ENCODE data around the gene SPANXD.

Gene SPANXD

GRCh38 chrX:141714680-141715079, 16.1 kb upstream of the SPANXD start:
- Mint-ChIP-seq H3K27me3 (ENCODE audit: low read depth) (no peaks in the 10 kb centered on the region), H3K27ac (no peak overlapping the region)
- TF ChIP-seq CTCF (IDR thresholded peaks at IDR 0.05; ENCODE audit: unreplicated experiment in 3 of 3): no peak

GRCh38 chrX:141701072-141701471, 2.5 kb upstream of the SPANXD start:
- Mint-ChIP-seq H3K9me3 (no peaks in the 10 kb centered on the region), H3K27ac (no peak overlapping the region), H3K4me3 (no peak overlapping the region), H3K4me1 (no peaks in the 10 kb centered on the region), H3K36me3 (ENCODE audit: low read depth) (no peaks in the 10 kb centered on the region), H3K27me3 (ENCODE audit: low read depth) (no peaks in the 10 kb centered on the region)
- TF ChIP-seq CTCF (IDR thresholded peaks at IDR 0.05; ENCODE audit: unreplicated experiment in 3 of 3): no peak

More at GRCh38 chrX:141714680-141715079, 16.1 kb upstream of the SPANXD start:
- Mint-ChIP-seq H3K9me3 (peaks cover 3% of the 10 kb centered on the region), H3K4me3 (no peak overlapping the region), H3K36me3 (ENCODE audit: low read depth) (no peaks in the 10 kb centered on the region), H3K4me1 (no peaks in the 10 kb centered on the region)

- Mint-ChIP-seq H3K36me3 (ENCODE audit: low read depth) (no peaks in the 10 kb centered on the region), H3K4me1 (no peaks in the 10 kb centered on the region), H3K27me3 (ENCODE audit: low read depth) (no peaks in the 10 kb centered on the region), H3K4me3 (no peak overlapping the region), H3K9me3 (peaks cover 11% of the 10 kb centered on the region), H3K27ac (no peak overlapping the region)
- TF ChIP-seq CTCF (IDR thresholded peaks at IDR 0.05; ENCODE audit: unreplicated experiment in 3 of 3): no peak
Measured at GRCh38 chrX:141673946-141674345, 24.6 kb downstream of the SPANXD start.

GRCh38 chrX:141669689-141670088, 28.9 kb downstream of the SPANXD start:
- no peak for TF ChIP-seq CTCF (IDR thresholded peaks at IDR 0.05; ENCODE audit: unreplicated experiment in 3 of 3)
- Mint-ChIP-seq H3K27me3 (ENCODE audit: low read depth) (no peaks in the 10 kb centered on the region), H3K36me3 (ENCODE audit: low read depth) (no peaks in the 10 kb centered on the region), H3K4me3 (no peak overlapping the region), H3K27ac (no peak overlapping the region), H3K4me1 (no peaks in the 10 kb centered on the region), H3K9me3 (peaks cover 8% of the 10 kb centered on the region)

- H3K4me1 Mint-ChIP-seq: no peaks in the 10 kb centered on the region
- H3K27ac Mint-ChIP-seq: no peak overlapping the region
- peaks cover 8% of the 10 kb centered on the region for H3K9me3 Mint-ChIP-seq
- no peak overlapping the region for H3K4me3 Mint-ChIP-seq
- no peaks in the 10 kb centered on the region for H3K36me3 Mint-ChIP-seq (ENCODE audit: low read depth)
- H3K27me3 Mint-ChIP-seq (ENCODE audit: low read depth): no peaks in the 10 kb centered on the region
- no peak for TF ChIP-seq CTCF (IDR thresholded peaks at IDR 0.05; ENCODE audit: unreplicated experiment in 3 of 3)
Measured at GRCh38 chrX:141668371-141668770, 30.2 kb downstream of the SPANXD start.

GRCh38 chrX:141662781-141663180, 35.8 kb downstream of the SPANXD start:
- peaks cover 4% of the 10 kb centered on the region for H3K9me3 Mint-ChIP-seq
- H3K27ac Mint-ChIP-seq: no peak overlapping the region
- TF ChIP-seq CTCF (IDR thresholded peaks at IDR 0.05; ENCODE audit: unreplicated experiment in 3 of 3): no peak
- no peak overlapping the region for H3K4me3 Mint-ChIP-seq
- H3K4me1 Mint-ChIP-seq: no peaks in the 10 kb centered on the region
- no peaks in the 10 kb centered on the region for H3K36me3 Mint-ChIP-seq (ENCODE audit: low read depth)
- H3K27me3 Mint-ChIP-seq (ENCODE audit: low read depth): no peaks in the 10 kb centered on the region
